Smooth muscle cell (in vitro differentiated cells): ENCODE measurements around the gene CARMIL1. TPM values are rescaled to one million over a fixed set of nuclear protein-coding genes. Genes with fewer than 3 reads are reported as not detected.

Source experiments
- DNase-seq: peaks from one replicate; lab custom pipeline; 2025; ENCODE audit not compliant: unreplicated experiment; lab: John Stamatoyannopoulos, UW
- H2AFZ ChIP-seq: fragments of 200-600 bp; sonication (generic); 2 replicates; pipeline ENCODE4 v1.6.0; 2016; ENCODE audit warnings: antibody characterized with exemption, low read depth, mild to moderate bottlenecking
- H3F3A ChIP-seq: fragments of 200-600 bp; sonication (generic); 2 replicates; pipeline ENCODE4 v1.6.0; 2017; ENCODE audit warnings: antibody characterized with exemption, low read depth
- H3K27ac ChIP-seq: fragments of 200-600 bp; sonication (generic); 2 replicates; pipeline ENCODE4 v1.5.1; 2016; ENCODE audit warnings: low read depth, mild to moderate bottlenecking
- H3K27me3 ChIP-seq: fragments of 200-600 bp; sonication (generic); 2 replicates; pipeline ENCODE4 v1.6.1; 2016; ENCODE audit warnings: low read depth, mild to moderate bottlenecking
- H3K36me3 ChIP-seq: fragments of 200-600 bp; sonication (generic); 2 replicates; pipeline ENCODE4 v1.5.1; 2016; ENCODE audit warnings: low read depth
- H3K4me1 ChIP-seq: fragments of 200-600 bp; sonication (generic); 2 replicates; pipeline ENCODE4 v1.5.1; 2016; ENCODE audit warnings: low read depth
- H3K4me2 ChIP-seq: fragments of 200-600 bp; sonication (generic); 2 replicates; pipeline ENCODE4 v1.6.0; 2016; ENCODE audit warnings: mild to moderate bottlenecking
- H3K4me3 ChIP-seq: fragments of 200-600 bp; sonication (generic); 2 replicates; pipeline ENCODE4 v1.5.1; 2016; ENCODE audit warnings: mild to moderate bottlenecking
- H3K79me2 ChIP-seq: fragments of 200-600 bp; sonication (generic); 2 replicates; pipeline ENCODE4 v1.6.0; 2016; ENCODE audit warnings: low read depth, mild to moderate bottlenecking
- H3K9ac ChIP-seq: fragments of 200-600 bp; sonication (generic); 2 replicates; pipeline ENCODE4 v1.6.0; 2016; ENCODE audit warnings: low read depth
- H3K9me3 ChIP-seq: fragments of 200-600 bp; sonication (generic); replicated peaks from 2 replicates; pipeline ENCODE4 v1.5.1; 2016; ENCODE audit warnings: low read depth
- H4K20me1 ChIP-seq: fragments of 200-600 bp; sonication (generic); 2 replicates; pipeline ENCODE4 v1.6.0; 2016; ENCODE audit warnings: low read depth
- WGBS: methylation state at CpG from one replicate; pipeline ENCODE4 v1.1.7; 2016; ENCODE audit warnings: low lambda C conversion rate; 5-methylcytosine and 5-hydroxymethylcytosine counted together
- polyA plus RNA-seq: library from polyadenylated mRNA; unstranded; fragments of >200 nt; fragmentation: Nextera tagmentation; extraction: Ambion mirVana; gene quantifications from 2 replicates; pipeline ENCODE4 v1.2.1, GENCODE V29; 2016
- total RNA-seq: library from RNA; depleted of rRNA; stranded (reverse); fragments of >200 nt; gene quantifications from 2 replicates; pipeline ENCODE4 v1.2.3, GENCODE V29; 2014
- TF ChIP-seq, protein P1 (sequence below): fragments of 200-600 bp; sonication (generic); IDR thresholded peaks from 2 replicates; pipeline ENCODE4 v1.5.1; 2017; ENCODE audit warnings: borderline replicate concordance, mild to moderate bottlenecking, antibody characterized with exemption; ENCODE audit not compliant: insufficient read depth, poor library complexity, severe bottlenecking

Gene CARMIL1
- total and polyA plus RNA-seq, 2 experiments from 2014 or later, result 7.6 to 24.1 TPM

DNA sequence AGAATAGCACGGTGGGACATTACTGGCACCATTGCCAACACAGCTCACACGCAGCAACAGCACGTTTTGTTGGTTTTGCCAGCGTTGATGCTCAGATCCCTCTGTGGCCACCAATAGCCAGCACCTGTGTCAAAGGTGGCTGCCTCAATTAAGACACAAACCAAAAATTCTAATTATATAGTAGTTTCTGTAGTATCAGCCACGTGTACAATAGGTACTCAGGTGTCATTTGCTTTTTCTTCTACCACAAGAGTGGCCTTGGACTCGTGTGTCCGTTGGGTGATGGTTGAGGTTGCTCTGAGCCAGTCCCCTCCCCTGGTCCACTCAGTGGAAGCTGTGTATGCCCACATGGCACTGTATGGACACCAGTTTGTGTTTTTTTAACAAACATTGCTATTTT lies 105.1 kb downstream of the CARMIL1 start:
- H3K4me2 ChIP-seq, result no peak overlapping the region
- H3K27me3 ChIP-seq, result no peaks in the 10 kb centered on the region
- 95% methylated on average over 7 of the region's 7 CpGs for WGBS
- no peaks in the 10 kb centered on the region for H3K36me3 ChIP-seq
- no peaks in the 10 kb centered on the region for H3F3A ChIP-seq
- H3K27ac ChIP-seq, result no peak overlapping the region
- no peak for DNase-seq
- TF ChIP-seq, protein P1, sequence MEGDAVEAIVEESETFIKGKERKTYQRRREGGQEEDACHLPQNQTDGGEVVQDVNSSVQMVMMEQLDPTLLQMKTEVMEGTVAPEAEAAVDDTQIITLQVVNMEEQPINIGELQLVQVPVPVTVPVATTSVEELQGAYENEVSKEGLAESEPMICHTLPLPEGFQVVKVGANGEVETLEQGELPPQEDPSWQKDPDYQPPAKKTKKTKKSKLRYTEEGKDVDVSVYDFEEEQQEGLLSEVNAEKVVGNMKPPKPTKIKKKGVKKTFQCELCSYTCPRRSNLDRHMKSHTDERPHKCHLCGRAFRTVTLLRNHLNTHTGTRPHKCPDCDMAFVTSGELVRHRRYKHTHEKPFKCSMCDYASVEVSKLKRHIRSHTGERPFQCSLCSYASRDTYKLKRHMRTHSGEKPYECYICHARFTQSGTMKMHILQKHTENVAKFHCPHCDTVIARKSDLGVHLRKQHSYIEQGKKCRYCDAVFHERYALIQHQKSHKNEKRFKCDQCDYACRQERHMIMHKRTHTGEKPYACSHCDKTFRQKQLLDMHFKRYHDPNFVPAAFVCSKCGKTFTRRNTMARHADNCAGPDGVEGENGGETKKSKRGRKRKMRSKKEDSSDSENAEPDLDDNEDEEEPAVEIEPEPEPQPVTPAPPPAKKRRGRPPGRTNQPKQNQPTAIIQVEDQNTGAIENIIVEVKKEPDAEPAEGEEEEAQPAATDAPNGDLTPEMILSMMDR, result no peak
- H3K4me3 ChIP-seq, result no peak overlapping the region
- peaks cover 4% of the 10 kb centered on the region for H4K20me1 ChIP-seq
- no peak overlapping the region for H2AFZ ChIP-seq
- H3K9me3 ChIP-seq, result no peaks in the 10 kb centered on the region
- H3K4me1 ChIP-seq, result no peaks in the 10 kb centered on the region
- no peak overlapping the region for H3K9ac ChIP-seq
- H3K79me2 ChIP-seq, result peaks cover 15% of the 10 kb centered on the region

DNA sequence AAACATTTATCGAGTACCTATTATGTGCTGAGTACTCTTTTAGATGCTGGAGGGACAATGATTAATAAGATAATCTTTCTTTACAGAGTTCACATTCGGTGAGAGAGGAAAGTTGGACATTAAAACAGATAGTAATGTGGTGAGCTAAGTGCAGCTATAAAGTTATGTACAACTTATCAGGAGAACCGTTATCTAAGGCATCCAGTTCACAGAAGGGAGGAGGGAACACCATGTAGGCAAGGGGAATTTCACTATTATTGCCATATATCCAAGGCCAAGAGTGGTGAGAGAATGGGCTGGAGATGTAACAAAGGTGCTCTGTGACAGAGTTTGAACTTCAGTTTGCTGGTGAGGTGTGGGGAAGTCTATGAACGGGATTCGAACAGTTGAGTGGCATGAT lies 105.8 kb downstream of the CARMIL1 start:
- Histone ChIP-seq H3K27me3 (no peaks in the 10 kb centered on the region), H3K4me1 (peaks cover 4% of the 10 kb centered on the region), H2AFZ (no peak overlapping the region), H3K4me2 (no peak overlapping the region), H3K9ac (no peak overlapping the region), H3K36me3 (no peaks in the 10 kb centered on the region), H3K79me2 (peaks cover 15% of the 10 kb centered on the region), H3F3A (no peaks in the 10 kb centered on the region), H3K4me3 (no peak overlapping the region), H3K9me3 (no peaks in the 10 kb centered on the region), H4K20me1 (peaks cover 3% of the 10 kb centered on the region), H3K27ac (no peak overlapping the region)
- 65% methylated on average over 5 of the region's 5 CpGs for WGBS
- TF ChIP-seq, protein P1, result no peak
- DNase-seq, result no peak

DNA sequence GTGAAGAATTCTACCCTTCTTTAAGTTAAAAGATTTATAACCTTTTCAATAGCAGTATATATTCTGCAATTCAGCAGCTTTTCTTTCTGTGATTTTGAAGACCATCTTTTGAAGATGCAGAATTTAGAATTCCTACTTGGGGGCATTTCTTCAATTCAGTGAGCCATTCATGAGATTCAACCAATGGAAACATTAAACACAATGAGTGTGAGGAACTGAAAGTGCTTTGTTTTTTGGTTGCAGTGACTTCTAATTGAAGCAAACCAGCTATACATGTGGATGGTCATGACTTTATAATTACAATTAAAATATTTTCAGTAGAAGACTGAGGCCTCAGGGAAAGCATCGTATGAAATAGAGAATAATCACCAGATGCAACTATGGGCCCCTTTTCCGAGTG lies 108.3 kb downstream of the CARMIL1 start:
- no peak overlapping the region for H3K4me3 ChIP-seq
- peaks cover 4% of the 10 kb centered on the region for H3K4me1 ChIP-seq
- no peak overlapping the region for H2AFZ ChIP-seq
- H3K27ac ChIP-seq, result no peak overlapping the region
- no peaks in the 10 kb centered on the region for H3K27me3 ChIP-seq
- no peaks in the 10 kb centered on the region for H3K9me3 ChIP-seq
- 87% methylated on average over 2 of the region's 2 CpGs for WGBS
- peaks cover 21% of the 10 kb centered on the region for H3K79me2 ChIP-seq
- no peak for DNase-seq
- TF ChIP-seq, protein P1, result no peak
- no peaks in the 10 kb centered on the region for H3K36me3 ChIP-seq
- no peak overlapping the region for H3K4me2 ChIP-seq
- H3F3A ChIP-seq, result no peaks in the 10 kb centered on the region
- H4K20me1 ChIP-seq, result no peaks in the 10 kb centered on the region
- no peak overlapping the region for H3K9ac ChIP-seq

DNA sequence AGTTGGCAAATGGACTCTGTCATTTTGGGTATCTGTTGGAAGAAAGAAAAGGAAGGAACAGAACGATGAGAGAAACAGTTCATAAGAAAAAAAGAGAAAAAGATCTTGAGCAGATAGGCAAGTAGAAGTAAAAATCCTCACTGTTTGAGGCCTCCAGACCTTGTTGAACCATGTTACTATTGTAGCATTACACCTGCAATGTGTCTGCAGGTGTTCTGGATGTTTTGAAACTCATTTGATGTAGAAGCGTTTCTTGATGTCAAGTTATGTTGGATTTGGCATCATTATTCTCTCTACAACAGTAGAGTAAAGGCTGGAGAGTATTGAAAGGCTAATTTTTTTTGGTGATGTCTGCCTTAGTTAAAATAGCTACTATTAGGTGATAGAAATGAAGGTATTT lies 108.7 kb downstream of the CARMIL1 start:
- H3K27me3 ChIP-seq, result no peaks in the 10 kb centered on the region
- WGBS, result 86% methylated on average over 2 of the region's 2 CpGs
- no peak overlapping the region for H2AFZ ChIP-seq
- no peak overlapping the region for H3K27ac ChIP-seq
- H3K36me3 ChIP-seq, result no peaks in the 10 kb centered on the region
- H3K4me3 ChIP-seq, result no peak overlapping the region
- no peaks in the 10 kb centered on the region for H4K20me1 ChIP-seq
- no peak overlapping the region for H3K4me2 ChIP-seq
- no peaks in the 10 kb centered on the region for H3K9me3 ChIP-seq
- TF ChIP-seq, protein P1, result no peak
- peaks cover 4% of the 10 kb centered on the region for H3K4me1 ChIP-seq
- H3K79me2 ChIP-seq, result peaks cover 21% of the 10 kb centered on the region
- no peaks in the 10 kb centered on the region for H3F3A ChIP-seq
- H3K9ac ChIP-seq, result no peak overlapping the region
- no peak for DNase-seq
